ENCODE results near the gene MYO5B.

GRCh38 chr18:49924293-49924983 is 270.5 kb downstream of the MYO5B start:
- TF ChIP-seq CTCF (conservative IDR thresholded peaks at IDR 0.05 in 1 of 2, IDR thresholded peaks at IDR 0.05 in 1 of 2; ENCODE audit: extremely low read depth in 1 of 2, insufficient read depth in 1 of 2, low read depth in 1 of 2, low read length in 2 of 2): no peak
- TF ChIP-seq EZH2 (IDR thresholded peaks at IDR 0.05; ENCODE audit: borderline replicate concordance, low read length): no peak

Measured in mammary epithelial cell (primary cell).